HG02885 (cell line): ENCODE results near the gene PTPRJ.
"Not testable (repeated sequence)": the region's sequence is repeated elsewhere in the genome, so short reads cannot be mapped to it uniquely, and the experiment has no call there.

Experiments
- ATAC-seq: cut with Tn5 transposase; IDR thresholded peaks from one replicate; pipeline ENCODE4 v1.9.1; 2021; ENCODE audit warnings: mild to moderate bottlenecking; ENCODE audit not compliant: unreplicated experiment, poor library complexity

The PTPRJ gene

DNA sequence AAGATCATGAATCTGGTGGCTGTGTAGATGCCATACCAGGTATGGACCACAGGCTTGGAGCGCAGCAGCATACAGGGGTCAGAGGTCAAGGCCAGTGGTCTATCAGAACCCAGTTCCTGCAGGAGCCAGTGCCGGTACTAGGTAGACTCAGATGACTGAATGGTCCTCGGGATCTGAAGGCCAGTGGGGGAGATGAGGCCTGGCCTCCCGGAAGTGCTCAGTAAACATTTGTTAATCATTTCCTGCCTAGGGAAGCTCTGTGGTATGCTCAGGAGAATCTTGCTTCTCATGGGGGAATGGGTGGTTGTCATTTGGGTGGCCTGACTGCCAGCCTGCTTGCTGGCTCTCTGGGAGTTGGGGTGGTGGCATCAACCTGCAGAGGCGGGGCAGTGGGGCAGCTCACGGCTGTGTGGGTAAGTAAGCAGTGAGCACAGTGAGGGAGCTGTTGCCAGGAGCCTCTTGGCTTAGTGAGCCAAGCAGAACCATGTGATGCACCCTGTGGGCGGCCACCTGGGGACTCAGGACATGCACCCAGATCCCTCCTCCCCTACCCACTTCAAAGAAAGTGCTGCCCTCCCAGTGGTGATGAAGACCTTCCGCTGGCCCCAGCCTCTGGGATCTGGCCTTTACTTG, 33.0 kb downstream of the PTPRJ start:
- ATAC-seq, result peak; percentile 63

DNA sequence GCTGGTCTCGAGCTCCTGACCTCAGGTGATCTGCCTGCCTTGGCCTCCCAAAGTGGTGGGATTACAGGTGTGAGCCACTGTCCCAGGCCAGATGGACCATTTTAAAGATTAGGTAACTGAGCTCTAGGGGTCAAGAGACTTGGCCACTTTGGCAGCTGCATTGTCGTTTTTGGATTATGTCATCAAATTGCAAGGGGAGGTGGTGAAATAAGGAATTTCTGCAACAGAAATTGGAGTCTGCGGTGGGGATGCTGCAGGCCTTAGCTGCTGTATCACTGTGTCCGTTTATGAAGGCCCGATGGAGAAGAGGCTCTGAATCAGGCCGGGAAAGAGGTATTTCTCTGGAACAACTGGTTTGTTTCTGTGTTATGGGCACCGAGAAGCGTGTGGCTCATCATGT, 34.6 kb downstream of the PTPRJ start:
- no peak for ATAC-seq

- no peak for ATAC-seq
These were observed 36.9 kb downstream of the PTPRJ start for GRCh38 chr11:48017105-48017830.

GRCh38 chr11:48017831-48018527, 37.6 kb downstream of the PTPRJ start:
- ATAC-seq, result no peak

DNA sequence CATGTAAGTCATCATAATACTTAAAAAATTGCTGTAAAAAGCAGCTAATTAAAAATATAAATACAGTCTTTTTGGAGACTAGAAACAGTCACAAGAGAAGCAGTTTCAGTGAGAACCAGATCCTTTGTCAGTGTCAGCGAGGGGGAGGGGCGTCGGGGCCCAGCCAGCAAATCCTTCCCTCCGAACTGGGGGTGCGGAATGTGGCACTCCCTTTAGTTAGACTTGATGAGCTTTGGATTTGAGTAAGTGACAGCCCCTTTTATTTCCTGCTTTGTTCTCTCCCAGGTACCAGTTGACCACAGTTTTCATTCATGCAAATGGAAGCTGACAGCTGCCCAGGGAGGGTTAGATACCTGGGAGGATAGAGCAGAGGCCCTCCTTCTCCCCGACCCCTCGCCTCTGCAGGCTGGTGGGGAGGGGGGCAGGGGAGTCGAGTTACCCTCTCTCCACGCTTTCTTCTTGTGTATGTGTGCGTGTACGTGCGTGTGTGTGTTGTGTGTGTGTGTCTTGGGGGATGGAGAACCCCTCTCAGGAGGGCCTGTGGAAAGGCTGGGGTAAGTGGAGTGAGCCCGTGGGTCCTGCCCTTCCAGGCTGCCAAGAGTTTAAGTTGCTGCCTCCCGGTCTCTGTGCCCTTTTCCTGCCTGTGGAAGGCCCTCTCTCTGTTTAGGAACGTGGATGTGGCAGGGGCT, 38.3 kb downstream of the PTPRJ start:
- no peak for ATAC-seq

GRCh38 chr11:48019217-48019584, 38.8 kb downstream of the PTPRJ start:
- ATAC-seq, result peak; percentile 30

GRCh38 chr11:48019595-48019994, 39.2 kb downstream of the PTPRJ start:
- ATAC-seq, result no peak

GRCh38 chr11:48020092-48020755, 39.9 kb downstream of the PTPRJ start:
- ATAC-seq, result peak; percentile 81

DNA sequence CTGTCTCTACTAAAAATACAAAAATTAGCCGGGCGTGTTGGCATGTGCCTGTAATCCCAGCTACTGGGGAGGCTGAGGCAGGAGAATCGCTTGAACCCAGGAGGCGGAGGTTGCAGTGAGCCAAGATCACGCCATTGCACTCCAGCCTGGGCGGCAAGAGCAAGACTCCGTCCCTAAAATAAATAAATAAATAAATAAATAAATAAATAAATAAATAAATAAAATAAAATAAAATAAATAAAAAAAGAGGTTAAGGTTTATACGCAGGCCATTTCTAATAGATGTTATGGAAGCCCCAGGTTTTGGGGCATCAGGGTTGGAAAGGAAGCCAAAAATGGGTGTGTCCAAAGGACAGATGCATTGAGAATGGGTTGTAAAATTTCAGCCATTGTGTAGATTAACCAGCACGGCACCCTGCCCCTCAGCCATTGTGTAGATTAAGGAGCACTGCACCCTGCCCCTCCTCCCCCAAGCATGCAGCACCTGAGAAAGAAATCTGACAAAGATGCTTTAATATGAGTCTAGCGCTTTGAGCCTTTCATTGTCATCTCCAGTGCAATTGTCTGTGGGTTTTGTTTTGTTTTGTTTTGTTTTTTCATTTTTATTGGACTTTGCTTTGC, 41.0 kb downstream of the PTPRJ start:
- not testable (repeated sequence) for ATAC-seq

- no peak for ATAC-seq
These were observed 42.1 kb downstream of the PTPRJ start for GRCh38 chr11:48022445-48022844.

GRCh38 chr11:48023608-48024007, 43.2 kb downstream of the PTPRJ start:
- ATAC-seq, result not testable (repeated sequence)

- ATAC-seq, result no peak
These were observed 44.3 kb downstream of the PTPRJ start for GRCh38 chr11:48024635-48025071.

- ATAC-seq, result no peak
These were observed 45.1 kb downstream of the PTPRJ start for GRCh38 chr11:48025293-48025983.

DNA sequence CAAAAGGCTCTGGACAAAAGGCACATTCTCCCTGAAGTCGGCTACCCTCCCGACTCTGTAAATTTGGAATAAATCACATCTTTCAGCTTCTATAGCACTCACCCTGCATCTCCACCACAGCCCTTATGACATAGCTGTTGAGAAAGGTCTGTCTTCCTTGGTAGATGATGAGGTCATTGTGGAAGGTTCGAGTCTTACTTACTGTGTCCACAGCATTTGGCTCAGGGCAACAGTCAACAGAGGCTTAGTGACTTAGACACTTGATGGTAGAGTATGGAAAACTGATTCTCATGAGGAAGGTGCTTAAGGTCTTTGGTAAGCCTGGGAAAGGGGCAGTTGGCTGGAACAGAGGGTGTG, 45.6 kb downstream of the PTPRJ start:
- ATAC-seq, result no peak

DNA sequence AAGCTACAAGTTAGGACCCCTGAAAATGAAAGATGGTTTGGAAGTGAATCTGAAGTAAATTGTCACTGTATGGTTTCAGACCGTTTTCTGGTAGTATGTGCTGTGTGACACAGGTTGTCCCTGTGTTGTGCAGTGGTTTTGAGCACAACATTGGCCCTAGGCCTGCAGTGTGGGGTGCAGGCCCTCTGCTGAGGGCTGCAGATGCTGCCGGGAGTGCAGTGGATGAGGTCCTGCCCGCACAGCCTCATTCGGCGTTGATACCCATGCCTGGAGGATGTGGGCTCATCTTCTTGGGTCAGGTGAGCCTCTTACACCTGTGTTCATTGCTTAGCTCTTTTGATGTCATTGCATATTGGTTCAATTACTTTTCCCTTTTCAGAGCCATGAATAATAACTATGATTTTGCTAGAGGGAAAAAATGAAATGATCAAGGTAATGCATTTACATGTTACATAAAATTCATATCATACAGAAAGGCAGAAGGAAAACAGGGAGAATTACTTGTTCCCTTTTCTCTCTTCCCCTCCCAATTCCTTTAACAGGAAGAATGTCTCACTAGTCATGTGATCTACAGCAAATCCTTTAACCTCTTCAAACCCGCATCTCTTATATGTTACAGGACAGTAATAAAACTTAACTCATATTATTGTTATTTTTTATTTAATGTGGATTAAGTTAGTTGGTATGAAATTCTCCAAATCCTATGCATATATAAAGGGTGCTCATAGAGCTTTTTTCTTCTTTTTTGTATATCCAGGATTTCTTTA, 48.7 kb downstream of the PTPRJ start:
- ATAC-seq, result no peak

DNA sequence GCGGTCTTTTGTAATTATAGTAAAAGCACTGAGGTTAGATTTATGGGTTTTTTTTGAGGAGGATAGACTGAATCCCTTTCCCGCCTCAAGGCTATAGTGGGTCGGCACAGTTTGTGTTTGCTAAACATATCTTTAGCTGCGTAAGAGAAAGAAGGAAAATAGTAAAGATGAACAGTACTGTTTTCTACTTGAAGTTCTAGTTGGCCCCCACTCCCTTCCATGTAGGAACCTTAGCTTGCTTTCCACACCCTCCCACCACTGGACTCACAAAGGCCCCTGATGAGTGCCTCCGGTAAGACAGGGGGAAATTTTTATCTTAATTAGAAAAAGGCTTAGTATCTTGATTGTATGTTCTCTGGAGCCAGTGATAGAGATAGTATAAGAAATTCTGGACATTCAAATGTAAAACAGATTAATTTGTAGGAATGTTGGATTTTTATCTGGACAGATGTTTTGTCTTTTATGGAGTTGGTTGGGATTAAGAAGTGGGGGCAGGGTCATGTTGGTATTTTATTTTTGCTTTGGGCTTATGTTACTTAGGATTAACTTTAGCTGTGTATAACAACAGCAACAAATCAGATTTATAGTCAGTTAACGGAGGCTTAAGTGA, 49.4 kb downstream of the PTPRJ start:
- ATAC-seq, result no peak

GRCh38 chr11:48031602-48032001, 51.2 kb downstream of the PTPRJ start:
- ATAC-seq, result peak; percentile 59

DNA sequence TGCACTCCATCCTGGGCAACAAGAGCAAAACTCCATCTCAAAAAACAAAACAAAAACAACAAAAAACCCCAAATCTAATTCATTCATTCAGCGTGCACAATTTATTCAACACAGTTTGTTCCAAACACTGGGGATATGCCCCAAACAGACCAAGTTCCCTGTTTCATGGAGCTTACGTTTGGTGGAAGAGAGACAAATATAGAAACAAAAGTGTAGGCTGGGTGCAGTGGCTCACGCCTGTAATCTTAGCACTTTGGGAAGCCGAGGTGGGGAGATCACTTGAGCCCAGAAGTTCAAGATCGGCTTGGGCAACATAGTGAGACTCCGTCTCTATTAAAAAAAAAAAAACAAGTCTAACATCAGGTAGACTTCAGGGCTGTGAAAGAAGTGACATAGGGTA, 52.4 kb downstream of the PTPRJ start:
- ATAC-seq, result no peak
